Right forelimb (tissue), 1 donor: ENCODE measurements around the gene KLHDC7B.
"Not testable (repeated sequence)": the region's sequence is repeated elsewhere in the genome, so short reads cannot be mapped to it uniquely, and the experiment has no call there.

Experiments used
- DNase-seq: peaks from one replicate; pipeline ENCODE4 v3.0.0-alpha.2; 2018

The KLHDC7B gene

GRCh38 chr22:50518606-50519005, 27.1 kb upstream of the KLHDC7B start:
- DNase-seq: no peak

- DNase-seq: no peak
These were observed 26.5 kb upstream of the KLHDC7B start for GRCh38 chr22:50519151-50519550.

GRCh38 chr22:50520184-50520583, 25.5 kb upstream of the KLHDC7B start:
- DNase-seq: not testable (repeated sequence)

DNA sequence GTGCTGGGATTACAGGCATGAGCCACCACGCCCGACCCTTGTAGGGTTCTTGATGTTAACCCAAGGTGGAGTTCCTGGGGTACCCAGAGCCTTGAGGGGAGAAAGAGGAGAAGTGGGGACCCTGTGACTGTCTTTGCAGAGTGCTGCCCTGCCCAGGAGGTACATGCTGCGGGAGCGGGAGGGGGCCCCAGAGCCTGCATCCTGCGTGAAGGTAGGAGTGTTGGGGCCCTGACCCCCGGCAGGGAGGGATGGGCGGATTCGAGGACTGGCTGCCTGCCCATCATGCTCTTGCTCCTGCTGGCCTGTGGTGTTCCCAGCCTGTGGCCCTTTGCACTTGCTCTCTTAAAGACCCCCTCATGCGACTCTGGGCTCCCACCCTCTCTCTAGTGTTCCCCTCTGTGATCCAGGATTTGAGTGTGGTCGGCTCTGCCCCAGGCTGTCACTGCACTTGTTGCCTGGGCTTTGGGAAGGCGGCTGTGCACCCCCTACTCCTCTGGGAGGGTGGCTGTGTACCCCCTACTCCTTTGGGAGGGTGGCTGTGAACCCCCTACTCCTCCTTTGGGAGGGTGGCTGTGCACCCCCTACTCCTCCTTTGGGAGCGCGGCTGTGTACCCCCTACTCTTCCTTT, 24.8 kb upstream of the KLHDC7B start:
- no peak for DNase-seq

GRCh38 chr22:50521710-50522109, 24.0 kb upstream of the KLHDC7B start:
- DNase-seq: no peak

- DNase-seq: no peak
These were observed 23.4 kb upstream of the KLHDC7B start for GRCh38 chr22:50522208-50522805.

GRCh38 chr22:50522806-50523438, 22.8 kb upstream of the KLHDC7B start:
- no peak for DNase-seq

DNA sequence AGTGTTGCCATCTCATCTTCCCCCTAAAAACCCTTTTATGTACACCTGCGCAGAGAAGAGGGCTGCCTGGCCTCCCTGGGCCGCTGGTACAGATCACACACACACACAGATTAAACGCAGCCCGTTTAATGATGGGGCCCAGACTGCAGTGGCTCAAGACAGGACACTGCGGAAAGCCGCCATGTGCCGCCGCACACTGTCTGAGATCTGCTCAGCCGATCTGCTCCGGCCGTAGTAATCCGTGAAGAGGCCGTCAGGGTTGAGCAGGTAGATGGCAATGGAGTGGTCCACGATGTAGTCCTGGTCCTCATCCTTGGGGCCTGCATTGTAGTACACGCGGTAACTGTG, 22.3 kb upstream of the KLHDC7B start:
- DNase-seq: no peak

DNA sequence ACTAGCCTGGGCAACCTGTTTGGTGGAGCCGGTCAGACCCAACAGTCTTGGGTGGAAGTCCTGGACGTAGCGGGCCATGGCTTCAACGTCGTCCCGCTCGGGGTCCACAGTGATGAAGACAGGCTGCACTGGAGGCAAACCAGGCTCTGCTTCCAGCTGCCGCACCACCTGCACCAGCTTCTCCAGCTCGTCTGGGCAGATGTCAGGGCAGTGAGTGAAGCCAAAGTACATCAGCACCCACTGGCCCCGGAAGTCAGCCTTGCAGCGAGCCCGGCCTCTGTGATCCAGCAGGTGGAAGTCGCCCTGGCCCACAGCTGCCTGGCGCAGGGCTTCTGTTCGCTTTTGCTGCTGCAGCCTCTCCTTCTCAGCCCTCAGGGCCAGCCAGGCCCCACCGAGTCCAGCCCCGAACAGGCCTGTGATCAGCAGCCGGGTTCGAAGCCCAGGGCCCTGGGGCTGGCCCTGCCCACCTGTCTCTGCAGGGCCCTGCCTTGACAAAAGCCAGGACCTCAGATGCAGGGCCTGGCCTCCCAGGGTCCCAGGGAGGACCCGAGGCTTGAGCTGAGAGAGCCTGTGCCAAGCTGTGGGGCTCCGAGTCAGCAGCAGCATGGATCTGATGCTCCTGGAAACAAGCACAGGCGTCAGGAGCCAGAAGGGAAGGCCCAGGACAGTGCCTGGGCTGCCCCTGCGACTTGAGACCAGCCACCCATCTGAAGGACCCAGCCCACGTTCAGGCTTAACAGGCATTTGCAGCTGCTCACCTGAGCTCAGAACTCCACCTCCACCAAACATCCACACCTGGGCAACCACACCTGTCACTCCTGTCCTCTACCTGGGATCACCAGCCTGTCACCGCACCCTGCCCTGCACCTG, 21.7 kb upstream of the KLHDC7B start:
- DNase-seq: no peak

DNA sequence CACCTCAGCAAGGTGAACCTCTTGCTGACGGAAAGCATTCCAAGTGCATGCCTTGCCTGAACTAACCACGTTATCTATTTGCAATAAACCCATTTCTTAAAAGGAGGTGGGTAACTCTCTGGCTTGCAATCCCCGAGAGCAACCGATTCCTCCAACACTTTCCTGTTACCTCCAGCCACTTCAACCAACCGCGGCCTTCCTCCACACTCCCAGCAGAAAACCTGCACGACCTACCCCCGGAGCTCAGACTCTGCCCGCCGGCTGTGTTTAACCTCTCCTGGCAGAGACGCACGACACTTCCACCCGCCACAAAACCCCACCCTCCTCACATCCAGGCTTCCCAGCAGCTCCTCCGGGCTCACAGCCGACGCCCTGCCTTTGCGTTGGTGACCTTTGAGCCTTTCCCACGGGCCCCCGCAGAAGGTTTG, 21.0 kb upstream of the KLHDC7B start:
- DNase-seq: no peak

GRCh38 chr22:50525104-50525857, 20.4 kb upstream of the KLHDC7B start, which contains the start of gene SCO2:
Gene SCO2, minus strand, starts transcription at chr22:50525598. Its CDS starts 1,187 bp downstream, at chr22:50524411.
- DNase-seq: peak; percentile 99

DNA sequence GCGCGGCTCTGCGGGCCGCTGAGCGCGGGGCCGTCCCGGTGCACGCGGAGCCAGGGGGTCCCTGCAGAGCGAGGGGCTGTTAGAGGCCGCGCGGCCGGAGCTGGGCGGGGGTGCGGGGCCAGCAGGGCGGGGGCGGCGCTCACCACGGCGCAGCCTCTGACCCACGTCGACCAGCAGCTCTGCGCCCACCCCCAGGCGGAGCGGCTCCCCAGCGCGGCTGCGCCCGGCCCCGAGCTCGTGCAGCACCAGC, 19.9 kb upstream of the KLHDC7B start:
- no peak for DNase-seq

DNA sequence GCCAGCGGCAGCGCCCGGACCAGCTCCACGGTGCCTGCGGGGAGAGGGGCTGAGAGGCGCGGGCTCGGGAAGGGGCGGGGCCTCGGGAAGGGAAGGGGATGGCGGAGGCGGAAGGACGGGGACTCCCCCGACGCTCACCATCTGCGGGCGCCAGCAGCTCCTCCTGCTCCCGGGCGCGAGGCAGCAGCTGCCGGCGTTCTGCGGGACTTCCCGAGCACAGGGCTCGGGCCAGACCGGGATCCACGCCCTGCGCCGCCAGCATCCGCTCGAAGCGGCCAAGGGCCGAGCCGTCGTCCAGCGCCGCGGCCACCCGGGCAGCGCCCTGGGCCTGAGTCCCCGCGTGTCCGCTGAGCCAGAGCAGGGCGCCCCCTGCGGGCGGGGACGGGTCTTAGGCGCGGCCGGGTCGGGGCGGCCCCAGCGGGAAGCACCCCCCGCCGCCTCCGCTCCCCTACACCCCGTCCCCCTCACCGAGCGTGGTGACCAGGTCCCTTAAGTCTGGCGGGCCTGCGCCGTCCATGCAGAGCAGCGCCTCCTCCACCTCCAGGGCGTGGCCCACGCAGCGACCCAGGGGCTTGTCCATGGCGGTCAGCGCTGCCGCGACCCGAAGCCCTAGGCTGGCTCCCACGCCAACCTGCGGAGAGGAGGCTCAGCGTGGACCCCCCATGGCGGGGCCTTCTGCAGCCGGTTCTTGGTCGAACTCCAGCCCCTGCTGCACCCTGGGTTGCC, 19.4 kb upstream of the KLHDC7B start:
- peak; percentile 87 for DNase-seq

DNA sequence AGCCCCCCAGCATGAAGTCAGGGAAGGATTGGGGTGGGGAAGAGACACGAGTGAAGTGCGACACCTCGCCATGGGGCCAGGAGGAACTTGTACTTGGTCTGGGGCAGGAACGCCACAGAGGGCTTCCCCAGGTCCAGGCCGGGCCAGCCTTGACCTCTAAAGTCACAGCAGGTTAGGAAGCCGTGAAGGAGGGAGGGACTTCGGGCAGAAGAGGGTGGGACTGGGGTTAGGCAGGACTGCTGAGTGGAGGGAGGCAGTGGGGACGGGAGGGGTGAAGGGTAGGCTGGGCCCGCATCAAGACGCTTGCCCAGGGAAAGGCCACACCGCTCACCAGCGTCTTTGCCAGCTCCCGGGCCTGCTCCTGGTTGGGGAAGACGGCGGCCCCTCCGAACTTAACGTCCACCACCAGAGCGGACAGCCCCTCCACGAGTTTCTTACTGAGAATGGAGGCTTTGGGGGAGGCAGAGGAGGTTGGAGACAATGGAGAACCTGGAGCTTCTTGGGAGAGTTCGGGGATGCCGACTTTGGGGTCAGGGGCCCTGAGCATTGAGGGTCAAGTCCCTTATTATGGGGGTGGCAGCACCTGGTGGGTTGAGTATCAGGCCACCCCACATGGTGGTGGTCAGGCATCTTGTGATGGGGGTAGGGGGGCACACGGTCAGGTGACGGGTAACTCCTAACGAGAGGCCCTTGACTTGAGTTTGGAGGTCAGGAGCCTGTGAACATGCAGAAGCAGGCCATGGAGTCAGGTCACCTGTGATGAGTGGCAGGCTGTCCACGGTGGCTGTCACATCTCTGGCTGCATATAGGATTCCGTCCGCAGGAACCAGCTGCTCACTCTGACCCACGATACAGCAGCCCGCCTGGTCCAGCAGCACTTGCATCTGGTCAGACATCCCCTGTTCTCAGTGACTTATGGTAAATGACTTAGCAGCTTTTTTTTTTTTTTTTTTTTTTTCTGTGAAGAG, 18.6 kb upstream of the KLHDC7B start:
- no peak for DNase-seq

GRCh38 chr22:50527921-50528681, 17.6 kb upstream of the KLHDC7B start:
- DNase-seq: no peak

DNA sequence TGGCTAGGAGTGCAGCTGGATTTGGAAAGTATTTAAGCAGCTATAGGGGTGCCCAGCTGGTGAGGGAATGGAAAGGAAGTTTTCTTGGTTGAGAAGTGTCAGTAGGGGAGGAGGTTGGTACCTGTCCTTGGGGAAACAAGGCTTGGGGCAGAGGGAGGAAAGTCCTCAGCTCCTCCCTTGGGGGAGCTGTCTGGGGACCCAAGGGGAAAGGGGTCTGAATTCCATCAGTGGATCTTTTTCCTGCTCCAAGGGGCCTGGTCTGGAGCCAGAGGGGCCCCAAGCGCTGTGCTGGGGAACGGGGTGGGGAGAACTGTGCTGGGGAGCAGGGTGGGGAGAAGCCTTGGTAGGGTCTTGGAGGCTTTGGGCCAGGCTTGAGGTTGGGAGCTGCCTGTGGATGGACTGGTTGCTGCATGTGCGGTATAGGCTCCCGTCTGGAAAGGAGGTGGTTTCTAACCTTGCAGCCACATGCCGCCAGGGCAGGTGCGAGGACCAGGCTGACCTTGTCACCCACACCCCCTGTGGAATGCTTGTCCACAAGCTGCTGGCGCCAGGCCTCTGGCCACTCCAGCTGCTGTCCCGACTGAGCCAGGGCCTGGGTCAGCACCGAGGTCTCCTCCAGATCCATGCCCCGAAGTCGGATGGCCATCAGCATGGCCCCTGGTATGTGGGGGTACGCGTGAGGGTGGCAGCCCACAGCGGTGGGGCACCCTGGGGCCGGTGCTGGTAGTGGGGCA, 16.9 kb upstream of the KLHDC7B start:
- DNase-seq: no peak

DNA sequence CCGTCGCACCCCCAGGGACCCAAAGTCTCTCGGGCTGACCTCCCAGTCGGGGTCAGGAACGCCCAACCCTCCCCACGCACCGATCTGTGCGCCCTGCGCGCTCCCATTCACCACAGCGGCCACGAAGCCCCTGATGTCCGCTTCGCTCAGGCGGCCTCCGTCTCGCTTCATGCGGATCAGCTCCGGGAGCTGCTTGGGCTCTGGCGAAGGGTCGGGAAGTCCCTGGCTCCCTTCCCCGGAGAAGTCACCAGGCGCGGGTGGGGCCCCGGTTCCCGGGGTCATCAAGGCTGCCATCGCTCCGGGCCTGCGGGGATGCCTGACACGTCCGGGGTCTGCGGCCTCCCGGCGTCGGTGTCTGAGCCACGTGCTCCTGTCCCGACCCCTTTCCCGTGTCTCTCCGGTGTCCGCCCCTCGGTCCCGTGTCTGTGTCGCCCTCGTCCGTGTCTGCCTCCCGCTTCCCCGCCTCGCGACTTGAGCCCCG, 16.2 kb upstream of the KLHDC7B start:
- DNase-seq: no peak

DNA sequence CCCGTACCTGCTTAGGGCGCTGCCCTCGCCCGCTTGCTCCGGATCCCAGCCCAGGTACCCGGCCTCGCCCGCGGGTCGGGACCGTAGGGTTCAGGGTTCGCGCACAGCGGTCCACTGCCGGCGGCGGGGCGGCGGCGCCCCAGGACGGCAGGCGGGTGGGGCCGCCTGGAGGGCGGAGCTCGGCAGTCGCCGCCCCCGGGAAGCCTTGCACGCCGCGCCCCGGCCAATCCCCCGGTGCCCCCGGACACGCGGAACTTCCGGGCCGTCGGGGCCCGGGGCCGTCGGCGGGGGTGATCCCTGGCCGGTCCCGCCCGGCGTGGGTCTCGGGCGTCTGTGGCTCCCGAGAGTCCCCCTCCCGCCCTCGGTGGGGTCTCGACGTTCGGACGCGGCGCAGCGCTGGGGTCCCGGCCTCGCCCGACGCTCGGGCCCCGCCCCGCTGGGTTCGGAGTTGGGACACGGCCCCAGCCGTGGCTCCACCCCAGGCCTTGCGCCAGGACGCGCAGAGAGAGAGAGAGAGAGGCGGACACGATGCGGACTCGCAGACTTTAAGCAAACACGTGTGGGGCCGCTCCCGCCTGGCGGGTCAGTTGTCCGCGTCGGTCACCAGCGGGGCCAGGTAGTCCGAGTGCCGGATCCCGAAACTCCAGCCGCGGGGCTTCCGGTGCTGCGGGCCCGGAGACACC, 15.7 kb upstream of the KLHDC7B start, which contains the start of gene TYMP:
TSS of gene TYMP (minus strand) at position 116 of the 683 bp plus-strand sequence. CDS start 303 bp downstream, outside the sequence.
- DNase-seq: peak; percentile 79

DNA sequence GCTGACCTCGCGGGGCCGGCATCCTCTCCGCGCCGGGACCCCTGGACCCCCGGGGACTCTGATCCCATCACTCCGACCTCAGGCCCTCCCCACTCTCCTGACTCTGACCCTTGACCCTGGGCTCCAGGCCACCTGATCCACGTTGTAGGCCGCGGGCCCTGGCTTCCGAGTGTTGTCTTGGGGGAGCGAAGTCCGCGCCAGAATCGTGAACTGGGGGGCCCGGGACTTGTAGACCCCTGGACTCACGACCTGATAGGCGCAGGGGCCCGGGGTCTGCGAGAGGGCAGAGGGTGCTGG, 15.2 kb upstream of the KLHDC7B start:
- peak; percentile 72 for DNase-seq
